Measurements from ENCODE around the gene SMAD4.

The SMAD4 gene

GRCh38 chr18:51028201-51028805 is 1.7 kb upstream of the SMAD4 start:
- Histone ChIP-seq H2AFZ (ENCODE audit: low read length) (no peak overlapping the region), H3K79me2 (ENCODE audit: insufficient read depth, low read length) (peaks cover 50% of the 10 kb centered on the region), H3K36me3 (ENCODE audit: insufficient read depth, low read length) (no peaks in the 10 kb centered on the region), H4K20me1 (ENCODE audit: insufficient read depth, low read length, poor library complexity, severe bottlenecking) (peaks cover 26% of the 10 kb centered on the region), H3K9me3 (ENCODE audit: insufficient read depth, low read depth, low read length) (no peaks in the 10 kb centered on the region), H3K9me2 (replicated peaks; ENCODE audit: low read depth, low read length) (no peaks in the 10 kb centered on the region), H3K4me2 (ENCODE audit: low read depth, low read length, poor library complexity, severe bottlenecking) (peak overlapping the region; percentile 95), H3K4me3 (ENCODE audit: low read length, poor library complexity, severe bottlenecking) (peak overlapping the region; percentile 85), H3K4me1 (ENCODE audit: insufficient read depth, low read length, poor library complexity, severe bottlenecking) (peaks cover 39% of the 10 kb centered on the region), H3K27me3 (ENCODE audit: insufficient read depth, low read length, poor library complexity, severe bottlenecking) (no peaks in the 10 kb centered on the region), H3K9ac (ENCODE audit: low read depth, low read length, poor library complexity, severe bottlenecking) (peak overlapping the region; percentile 88), H3F3A (ENCODE audit: low read depth) (no peaks in the 10 kb centered on the region)
- TF ChIP-seq, protein P1, sequence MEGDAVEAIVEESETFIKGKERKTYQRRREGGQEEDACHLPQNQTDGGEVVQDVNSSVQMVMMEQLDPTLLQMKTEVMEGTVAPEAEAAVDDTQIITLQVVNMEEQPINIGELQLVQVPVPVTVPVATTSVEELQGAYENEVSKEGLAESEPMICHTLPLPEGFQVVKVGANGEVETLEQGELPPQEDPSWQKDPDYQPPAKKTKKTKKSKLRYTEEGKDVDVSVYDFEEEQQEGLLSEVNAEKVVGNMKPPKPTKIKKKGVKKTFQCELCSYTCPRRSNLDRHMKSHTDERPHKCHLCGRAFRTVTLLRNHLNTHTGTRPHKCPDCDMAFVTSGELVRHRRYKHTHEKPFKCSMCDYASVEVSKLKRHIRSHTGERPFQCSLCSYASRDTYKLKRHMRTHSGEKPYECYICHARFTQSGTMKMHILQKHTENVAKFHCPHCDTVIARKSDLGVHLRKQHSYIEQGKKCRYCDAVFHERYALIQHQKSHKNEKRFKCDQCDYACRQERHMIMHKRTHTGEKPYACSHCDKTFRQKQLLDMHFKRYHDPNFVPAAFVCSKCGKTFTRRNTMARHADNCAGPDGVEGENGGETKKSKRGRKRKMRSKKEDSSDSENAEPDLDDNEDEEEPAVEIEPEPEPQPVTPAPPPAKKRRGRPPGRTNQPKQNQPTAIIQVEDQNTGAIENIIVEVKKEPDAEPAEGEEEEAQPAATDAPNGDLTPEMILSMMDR (conservative IDR thresholded peaks at IDR 0.05; ENCODE audit: low read length), result peak; percentile 65
- TF ChIP-seq EZH2phosphoT487 (IDR thresholded peaks at IDR 0.05; ENCODE audit: borderline replicate concordance), result no peak

DNA sequence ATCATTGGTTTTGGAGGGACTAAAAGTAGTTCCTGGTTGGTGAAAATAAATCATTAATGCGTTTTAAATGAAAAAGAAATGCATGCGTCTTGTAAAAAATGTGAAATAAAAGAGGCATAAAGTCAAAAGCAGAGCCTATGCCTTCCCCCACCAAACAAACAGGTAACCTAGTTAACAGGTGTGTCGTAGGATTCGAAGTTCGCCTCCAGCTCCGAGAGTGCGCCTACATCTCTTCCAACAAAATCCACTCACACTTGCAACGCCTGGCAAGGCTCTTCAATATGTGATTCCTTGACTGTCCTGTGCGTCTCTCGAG is 677 bp upstream of the SMAD4 start:
- no peaks in the 10 kb centered on the region for H3K9me2 ChIP-seq (replicated peaks; ENCODE audit: low read depth, low read length)
- H2AFZ ChIP-seq (ENCODE audit: low read length), result peak overlapping the region; percentile 84
- H3K9ac ChIP-seq (ENCODE audit: low read depth, low read length, poor library complexity, severe bottlenecking), result peak overlapping the region; percentile 88
- no peaks in the 10 kb centered on the region for H3K36me3 ChIP-seq (ENCODE audit: insufficient read depth, low read length)
- no peak for TF ChIP-seq EZH2phosphoT487 (IDR thresholded peaks at IDR 0.05; ENCODE audit: borderline replicate concordance)
- TF ChIP-seq, protein P1 (conservative IDR thresholded peaks at IDR 0.05; ENCODE audit: low read length), result no peak
- H3K9me3 ChIP-seq (ENCODE audit: insufficient read depth, low read depth, low read length), result no peaks in the 10 kb centered on the region
- H3K79me2 ChIP-seq (ENCODE audit: insufficient read depth, low read length), result peaks cover 60% of the 10 kb centered on the region
- peaks cover 45% of the 10 kb centered on the region for H3K4me1 ChIP-seq (ENCODE audit: insufficient read depth, low read length, poor library complexity, severe bottlenecking)
- H3K4me3 ChIP-seq (ENCODE audit: low read length, poor library complexity, severe bottlenecking), result peak overlapping the region; percentile 85
- H4K20me1 ChIP-seq (ENCODE audit: insufficient read depth, low read length, poor library complexity, severe bottlenecking), result peaks cover 36% of the 10 kb centered on the region
- H3K4me2 ChIP-seq (ENCODE audit: low read depth, low read length, poor library complexity, severe bottlenecking), result peak overlapping the region; percentile 95
- H3K27me3 ChIP-seq (ENCODE audit: insufficient read depth, low read length, poor library complexity, severe bottlenecking), result no peaks in the 10 kb centered on the region
- H3F3A ChIP-seq (ENCODE audit: low read depth), result no peaks in the 10 kb centered on the region

DNA sequence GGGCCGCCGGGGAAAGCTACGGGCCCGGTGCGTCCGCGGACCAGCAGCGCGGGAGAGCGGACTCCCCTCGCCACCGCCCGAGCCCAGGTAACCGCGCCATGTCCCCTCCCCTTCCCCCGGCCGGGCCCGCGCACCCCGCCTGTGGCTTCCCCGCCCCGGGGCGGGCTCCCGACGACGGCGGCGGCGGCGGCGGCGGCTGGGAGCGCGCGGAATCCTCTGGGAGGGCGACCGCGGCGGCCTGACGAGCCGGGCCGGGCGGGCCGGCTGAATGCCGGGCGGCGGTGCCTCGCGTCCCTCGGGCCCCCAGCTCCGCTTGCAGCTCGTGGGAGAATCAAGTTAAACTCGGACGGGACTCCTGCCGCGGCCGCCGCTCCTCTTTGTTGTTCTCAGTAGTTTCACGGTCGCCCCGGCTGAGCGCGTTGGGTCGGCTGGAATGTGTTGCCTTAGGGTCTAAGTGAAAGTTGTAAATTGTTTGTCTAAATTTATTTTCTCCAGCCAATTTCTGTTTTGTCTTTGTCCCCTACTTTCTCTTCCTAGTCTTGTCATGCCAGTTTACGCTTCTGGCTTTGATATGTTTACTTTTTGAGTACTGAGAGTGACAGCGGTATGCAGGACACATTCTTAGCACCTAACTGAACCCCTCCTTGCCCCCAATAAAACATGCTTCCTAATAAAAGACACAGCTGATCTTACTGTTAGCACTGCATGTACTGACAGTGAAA is 685 bp downstream of the SMAD4 start:
- Histone ChIP-seq H3K4me2 (ENCODE audit: low read depth, low read length, poor library complexity, severe bottlenecking) (peak overlapping the region; percentile 98), H2AFZ (ENCODE audit: low read length) (no peak overlapping the region)

More for the DNA sequence above, 685 bp downstream of the SMAD4 start:
- Histone ChIP-seq H3K9me2 (replicated peaks; ENCODE audit: low read depth, low read length) (no peaks in the 10 kb centered on the region), H3K79me2 (ENCODE audit: insufficient read depth, low read length) (peaks cover 74% of the 10 kb centered on the region), H3K9ac (ENCODE audit: low read depth, low read length, poor library complexity, severe bottlenecking) (peak overlapping the region; percentile 88), H3K4me3 (ENCODE audit: low read length, poor library complexity, severe bottlenecking) (peak overlapping the region; percentile 85), H3K36me3 (ENCODE audit: insufficient read depth, low read length) (no peaks in the 10 kb centered on the region), H3K27me3 (ENCODE audit: insufficient read depth, low read length, poor library complexity, severe bottlenecking) (no peaks in the 10 kb centered on the region), H3K4me1 (ENCODE audit: insufficient read depth, low read length, poor library complexity, severe bottlenecking) (peaks cover 58% of the 10 kb centered on the region), H4K20me1 (ENCODE audit: insufficient read depth, low read length, poor library complexity, severe bottlenecking) (peaks cover 50% of the 10 kb centered on the region), H3K9me3 (ENCODE audit: insufficient read depth, low read depth, low read length) (no peaks in the 10 kb centered on the region), H3F3A (ENCODE audit: low read depth) (no peaks in the 10 kb centered on the region)
- TF ChIP-seq, protein P1 (conservative IDR thresholded peaks at IDR 0.05; ENCODE audit: low read length), result no peak
- no peak for TF ChIP-seq EZH2phosphoT487 (IDR thresholded peaks at IDR 0.05; ENCODE audit: borderline replicate concordance)
